ENCODE results near the gene CCDC136.

DNA sequence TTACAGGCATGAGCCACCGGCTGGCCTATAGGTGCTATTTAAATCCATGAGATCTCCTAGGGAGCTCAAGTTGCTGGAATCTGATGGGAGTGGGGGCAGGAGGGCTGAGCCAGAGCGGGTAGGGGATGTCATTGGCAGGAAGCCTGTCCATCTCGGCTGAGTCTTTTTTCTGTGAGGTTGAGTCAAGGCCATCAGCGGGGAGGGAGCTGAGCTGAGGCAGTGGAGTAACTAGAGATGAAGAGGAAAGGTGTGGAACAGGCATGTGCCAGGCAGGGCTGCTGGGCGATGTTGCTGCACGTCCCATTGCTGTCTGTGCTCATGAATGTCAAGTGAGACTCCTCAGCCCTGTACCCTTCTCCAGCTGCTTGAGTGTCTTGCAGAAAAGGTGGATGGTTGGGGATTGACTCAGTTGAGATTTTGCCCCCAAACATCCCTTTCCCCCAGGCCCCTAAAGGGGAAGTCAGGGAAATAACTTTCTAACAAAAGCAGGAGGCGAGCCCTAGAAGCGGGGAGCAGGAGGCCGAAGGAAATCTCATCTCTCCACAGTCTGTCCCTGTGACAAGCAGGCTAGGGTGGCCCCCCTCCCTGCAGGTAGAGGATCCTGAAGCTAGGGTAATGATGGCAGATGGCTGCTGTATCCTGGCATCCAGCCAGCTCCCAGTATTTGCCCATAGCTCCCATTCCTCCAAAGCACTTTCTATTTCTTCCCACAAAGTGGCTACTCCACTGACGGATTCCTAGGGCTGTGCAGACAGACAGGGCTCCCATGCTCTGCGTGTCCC lies 76.3 kb downstream of the CCDC136 start:
- TF ChIP-seq, protein P1, sequence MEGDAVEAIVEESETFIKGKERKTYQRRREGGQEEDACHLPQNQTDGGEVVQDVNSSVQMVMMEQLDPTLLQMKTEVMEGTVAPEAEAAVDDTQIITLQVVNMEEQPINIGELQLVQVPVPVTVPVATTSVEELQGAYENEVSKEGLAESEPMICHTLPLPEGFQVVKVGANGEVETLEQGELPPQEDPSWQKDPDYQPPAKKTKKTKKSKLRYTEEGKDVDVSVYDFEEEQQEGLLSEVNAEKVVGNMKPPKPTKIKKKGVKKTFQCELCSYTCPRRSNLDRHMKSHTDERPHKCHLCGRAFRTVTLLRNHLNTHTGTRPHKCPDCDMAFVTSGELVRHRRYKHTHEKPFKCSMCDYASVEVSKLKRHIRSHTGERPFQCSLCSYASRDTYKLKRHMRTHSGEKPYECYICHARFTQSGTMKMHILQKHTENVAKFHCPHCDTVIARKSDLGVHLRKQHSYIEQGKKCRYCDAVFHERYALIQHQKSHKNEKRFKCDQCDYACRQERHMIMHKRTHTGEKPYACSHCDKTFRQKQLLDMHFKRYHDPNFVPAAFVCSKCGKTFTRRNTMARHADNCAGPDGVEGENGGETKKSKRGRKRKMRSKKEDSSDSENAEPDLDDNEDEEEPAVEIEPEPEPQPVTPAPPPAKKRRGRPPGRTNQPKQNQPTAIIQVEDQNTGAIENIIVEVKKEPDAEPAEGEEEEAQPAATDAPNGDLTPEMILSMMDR (IDR thresholded peaks at IDR 0.05), result no peak
- TF ChIP-seq SIN3A (IDR thresholded peaks at IDR 0.05; ENCODE audit: borderline replicate concordance, insufficient read depth, low read depth, low read length), result no peak
- no peak for TF ChIP-seq POLR2AphosphoS5 (IDR thresholded peaks at IDR 0.05; ENCODE audit: low read depth, low read length)
- no peak for TF ChIP-seq TCF7L2 (IDR thresholded peaks at IDR 0.05; ENCODE audit: low read depth, low read length)

Measured in Panc1 (cell line).